Measurements from ENCODE around the gene LEO1. TPM values are rescaled to one million over a fixed set of nuclear protein-coding genes. Genes with fewer than 3 reads are reported as not detected.

The LEO1 gene
- total and polyA plus RNA-seq, 11 donors: 4.9 to 12.6 (median 8.3) TPM

DNA sequence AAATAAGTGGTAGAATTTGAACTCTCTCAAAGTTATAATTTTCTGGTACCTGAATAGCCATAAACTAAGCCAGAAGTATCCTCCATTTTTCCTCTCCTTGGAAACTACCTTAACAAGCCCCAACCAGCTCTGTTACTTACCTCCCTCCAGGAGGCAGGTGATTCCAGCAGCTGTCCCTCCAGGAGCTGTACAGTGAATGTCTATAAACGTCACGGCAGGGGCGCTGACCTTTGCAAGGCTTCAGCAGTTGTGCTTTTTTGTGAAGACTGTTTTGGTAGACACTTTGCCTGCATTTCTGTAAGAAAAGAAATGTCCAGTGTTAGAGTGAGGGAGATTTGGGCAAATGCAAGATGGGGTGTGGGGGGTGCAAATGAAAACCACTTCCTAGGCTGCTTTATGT is 67.2 kb downstream of the LEO1 start:
- no peaks in the 10 kb centered on the region for H3K4me1 ChIP-seq
- intact Hi-C loops (cut with DNase I): loop anchor here in 2 of 10 donors (10.0 kb wide), 2 partner anchors 110 to 120 kb away; no protein-coding TSS in a partner anchor
- no peaks in the 10 kb centered on the region for H3K9me3 ChIP-seq
- no peak for DNase-seq
- TF ChIP-seq, protein P1, sequence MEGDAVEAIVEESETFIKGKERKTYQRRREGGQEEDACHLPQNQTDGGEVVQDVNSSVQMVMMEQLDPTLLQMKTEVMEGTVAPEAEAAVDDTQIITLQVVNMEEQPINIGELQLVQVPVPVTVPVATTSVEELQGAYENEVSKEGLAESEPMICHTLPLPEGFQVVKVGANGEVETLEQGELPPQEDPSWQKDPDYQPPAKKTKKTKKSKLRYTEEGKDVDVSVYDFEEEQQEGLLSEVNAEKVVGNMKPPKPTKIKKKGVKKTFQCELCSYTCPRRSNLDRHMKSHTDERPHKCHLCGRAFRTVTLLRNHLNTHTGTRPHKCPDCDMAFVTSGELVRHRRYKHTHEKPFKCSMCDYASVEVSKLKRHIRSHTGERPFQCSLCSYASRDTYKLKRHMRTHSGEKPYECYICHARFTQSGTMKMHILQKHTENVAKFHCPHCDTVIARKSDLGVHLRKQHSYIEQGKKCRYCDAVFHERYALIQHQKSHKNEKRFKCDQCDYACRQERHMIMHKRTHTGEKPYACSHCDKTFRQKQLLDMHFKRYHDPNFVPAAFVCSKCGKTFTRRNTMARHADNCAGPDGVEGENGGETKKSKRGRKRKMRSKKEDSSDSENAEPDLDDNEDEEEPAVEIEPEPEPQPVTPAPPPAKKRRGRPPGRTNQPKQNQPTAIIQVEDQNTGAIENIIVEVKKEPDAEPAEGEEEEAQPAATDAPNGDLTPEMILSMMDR (IDR thresholded peaks at IDR 0.05): no peak
- no peak for TF ChIP-seq POLR2A (IDR thresholded peaks at IDR 0.05)
- no peaks in the 10 kb centered on the region for H3K27me3 ChIP-seq
- ATAC-seq: no peak
- 70 to 83% (median 74%) methylated on average over 3 of the region's 3 CpGs for WGBS, 4 donors
- no peak overlapping the region for H3K4me3 ChIP-seq
- peaks cover 0 to 93% (median 86%) of the 10 kb centered on the region in 9 donors for H3K36me3 ChIP-seq
- H3K27ac ChIP-seq: no peak overlapping the region

DNA sequence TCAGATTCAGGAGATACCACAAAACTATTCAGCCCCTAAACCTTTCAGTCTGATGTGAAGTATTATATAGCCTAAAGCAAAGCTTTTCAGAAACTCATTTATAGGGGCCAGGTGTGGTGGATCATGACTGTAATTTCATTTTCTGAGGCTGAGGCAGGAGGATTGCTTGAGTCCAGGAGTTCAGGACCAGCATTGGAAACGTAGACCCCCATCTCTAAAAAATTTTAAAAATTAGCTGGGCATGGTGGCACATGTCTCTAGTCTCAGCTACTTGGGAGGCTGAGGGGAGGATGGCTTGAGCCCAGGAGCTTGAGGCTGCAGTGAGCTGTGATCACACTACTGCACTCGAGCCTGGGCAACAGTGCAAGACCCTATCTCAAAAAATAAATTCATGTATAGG is 82.1 kb downstream of the LEO1 start:
- no peaks in the 10 kb centered on the region for H3K27me3 ChIP-seq
- H3K4me1 ChIP-seq: peaks cover 0 to 17% (median 4%) of the 10 kb centered on the region in 12 donors
- no peak for ATAC-seq
- intact Hi-C loops (cut with DNase I): loop anchor here in 3 of 10 donors (5.0 to 10.0 kb wide), 2 partner anchors 55 to 188 kb away; no protein-coding TSS in a partner anchor
- H3K36me3 ChIP-seq: peaks cover 0 to 64% (median 54%) of the 10 kb centered on the region in 9 donors
- no peak overlapping the region for H3K27ac ChIP-seq
- TF ChIP-seq, protein P1 (IDR thresholded peaks at IDR 0.05): no peak
- no peak for TF ChIP-seq POLR2A (IDR thresholded peaks at IDR 0.05)
- no peak overlapping the region for H3K4me3 ChIP-seq
- no peaks in the 10 kb centered on the region for H3K9me3 ChIP-seq
- 94 to 99% (median 96%) methylated on average over 2 of the region's 2 CpGs for WGBS, 4 donors
- DNase-seq: no peak

DNA sequence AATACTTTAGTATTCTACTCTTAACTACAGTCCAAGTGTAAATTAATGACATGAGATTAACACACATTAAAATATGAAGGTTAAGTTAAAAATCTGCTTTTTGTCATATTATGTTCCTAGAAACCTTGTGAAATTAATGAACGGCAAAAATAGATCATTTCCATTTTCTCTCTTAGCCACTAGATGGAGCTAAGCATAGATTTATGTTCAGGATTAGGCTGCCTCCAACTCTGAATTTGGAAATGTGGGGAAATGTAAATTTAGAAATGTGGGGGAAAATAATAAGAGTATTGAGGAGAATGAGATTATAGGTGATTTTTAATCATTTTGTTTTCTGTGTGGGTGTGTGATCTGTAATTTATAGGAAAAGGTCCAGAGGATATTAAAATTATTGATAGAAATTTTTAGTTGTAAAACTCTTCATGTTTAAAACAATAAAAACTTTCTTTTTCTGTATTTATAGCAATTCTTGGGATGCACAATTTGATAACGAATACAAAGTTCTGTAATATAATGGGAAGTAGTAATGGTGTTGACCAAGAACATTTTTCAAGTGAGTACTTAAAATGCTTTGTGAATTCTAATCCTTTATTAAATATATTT is 82.9 kb downstream of the LEO1 start:
- Histone ChIP-seq H3K4me1 (peaks cover 0 to 25% (median 10%) of the 10 kb centered on the region in 12 donors), H3K9me3 (no peaks in the 10 kb centered on the region), H3K27me3 (no peaks in the 10 kb centered on the region), H3K4me3 (no peak overlapping the region), H3K27ac (no peak overlapping the region), H3K36me3 (peaks cover 0 to 56% (median 46%) of the 10 kb centered on the region in 9 donors)
- ATAC-seq: no peak
- no peak for TF ChIP-seq POLR2A (IDR thresholded peaks at IDR 0.05)
- TF ChIP-seq, protein P1 (IDR thresholded peaks at IDR 0.05): peak; percentile 65 to 86 (median 74)
- no peak for DNase-seq
- WGBS, 4 donors: 17 to 22% (median 19%) methylated on average over 2 of the region's 2 CpGs
- intact Hi-C loops (cut with DNase I): loop anchor here in 3 of 10 donors (5.0 to 10.0 kb wide), 2 partner anchors 54 to 189 kb away; no protein-coding TSS in a partner anchor

Other genes starting within 250 kb of the LEO1 start
- gene LYSMD2, start 234.1 kb downstream of the LEO1 start, total RNA-seq: 1 to 10 TPM; 3.1 to 8.7 (median 5.7) TPM
- 1 to 10 TPM; 5.3 to 5.7 TPM for gene LYSMD2, start 234.1 kb downstream of the LEO1 start, polyA plus RNA-seq
- 10 to 100 TPM in 1 of 9 donors, 1 to 10 TPM in 8; 1.8 to 10.9 (median 6.4) TPM for gene TMOD2, start 220.2 kb downstream of the LEO1 start, total RNA-seq
- 1 to 10 TPM; 1.3 to 3.0 TPM for gene TMOD2, start 220.2 kb downstream of the LEO1 start, polyA plus RNA-seq
- gene TMOD3, start 142.1 kb downstream of the LEO1 start, total RNA-seq: 10 to 100 TPM; 12.1 to 34.8 (median 21.4) TPM
- 10 to 100 TPM in 1 of 2 donors, 1 to 10 TPM in 1; 6.3 to 36.5 TPM for gene TMOD3, start 142.1 kb downstream of the LEO1 start, polyA plus RNA-seq
- gene MAPK6, start 47.4 kb upstream of the LEO1 start, total RNA-seq: 10 to 100 TPM; 10.4 to 26.2 (median 18.2) TPM
- 10 to 100 TPM in 1 of 2 donors, 1 to 10 TPM in 1; 3.6 to 17.5 TPM for gene MAPK6, start 47.4 kb upstream of the LEO1 start, polyA plus RNA-seq
- under 1 TPM in 1 of 9 donors, not detected in 8; 0.20 TPM for gene BCL2L10, start 141.0 kb upstream of the LEO1 start, total RNA-seq
- not detected for gene BCL2L10, start 141.0 kb upstream of the LEO1 start, polyA plus RNA-seq
- gene GNB5, start 219.6 kb upstream of the LEO1 start, total RNA-seq: 10 to 100 TPM in 5 of 9 donors, 1 to 10 TPM in 4; 5.3 to 12.4 (median 10.8) TPM
- gene GNB5, start 219.6 kb upstream of the LEO1 start, polyA plus RNA-seq: 1 to 10 TPM; 4.2 to 6.4 TPM

Measured in heart left ventricle (tissue), 16 donors.